T-helper 17 cell (primary cell): ENCODE data around the gene SANBR. TPM values are rescaled to one million over a fixed set of nuclear protein-coding genes. Genes with fewer than 3 reads are reported as not detected.
"Not testable (repeated sequence)": the region's sequence is repeated elsewhere in the genome, so short reads cannot be mapped to it uniquely, and the experiment has no call there.

Experiments
- ATAC-seq: fragments of 150-1000 bp; cut with Tn5 transposase; 2 replicates; pipeline ENCODE4 v1.10.0; 2021; ENCODE audit warnings: mild to moderate bottlenecking, moderate library complexity
- DNase-seq, 3 donors: peaks; one replicate each; pipeline versions ENCODE4 v3.0.0 to v3.0.0-alpha.2; 2020 to 2021
- H3K9me3 ChIP-seq: one replicate; pipeline ENCODE4 v1.7.0; 2013; ENCODE audit warnings: low read length, mild to moderate bottlenecking; ENCODE audit not compliant: control insufficient read depth, poor library complexity, severe bottlenecking
- H3K27ac Mint-ChIP-seq: one replicate; pipeline ENCODE4 v1.8.0; 2022; ENCODE audit warnings: mild to moderate bottlenecking, moderate library complexity, mixed read lengths
- H3K27me3 Mint-ChIP-seq: one replicate; pipeline ENCODE4 v1.8.0; 2022; ENCODE audit warnings: mixed read lengths
- H3K36me3 Mint-ChIP-seq: one replicate; pipeline ENCODE4 v1.8.0; 2022; ENCODE audit warnings: low read depth, mixed read lengths
- H3K4me1 Mint-ChIP-seq: one replicate; pipeline ENCODE4 v1.8.0; 2022; ENCODE audit warnings: mild to moderate bottlenecking, mixed read lengths
- H3K4me3 Mint-ChIP-seq: one replicate; pipeline ENCODE4 v1.8.0; 2022; ENCODE audit warnings: mild to moderate bottlenecking, moderate library complexity, mixed read lengths
- total RNA-seq, 4 donors: library from RNA in 2 of 4; stranded (reverse) in 2 of 4; gene quantifications; one replicate each; pipeline ENCODE4 v1.2.3 and lab custom pipeline; 2022 to 2026

The SANBR gene
- total RNA-seq (1 to 10 TPM; 3.4 to 4.3 TPM), total RNA-seq (lab: John Stamatoyannopoulos, UW) (7.6 to 10.0 reads per million in 2 donors)

- Mint-ChIP-seq H3K36me3 (no peaks in the 10 kb centered on the region), H3K4me3 (peak within 1 kb of the TSS; percentile 92), H3K4me1 (peaks cover 9% of the 10 kb centered on the region), H3K27me3 (no peaks in the 10 kb centered on the region), H3K27ac (peak within 1 kb of the TSS; percentile 89)
- no peaks in the 10 kb centered on the region for H3K9me3 ChIP-seq
- ATAC-seq (peak; percentile 99), DNase-seq (peak; percentile 79 to 89 (median 86))
Observed at GRCh38 chr2:61065714-61066709, at the start of gene SANBR. Gene SANBR, plus strand, starts transcription at chr2:61065871. Its CDS starts 4,480 bp downstream, at chr2:61070351.

- DNase-seq (no peak), ATAC-seq (no peak)
- Mint-ChIP-seq H3K4me3 (peak overlapping the region; percentile 99), H3K4me1 (peaks cover 14% of the 10 kb centered on the region), H3K36me3 (no peaks in the 10 kb centered on the region), H3K27me3 (no peaks in the 10 kb centered on the region), H3K27ac (peak overlapping the region; percentile 93)
- H3K9me3 ChIP-seq, result no peaks in the 10 kb centered on the region
Observed at GRCh38 chr2:61015976-61016375, 49.7 kb upstream of the SANBR start.

- H3K27me3 Mint-ChIP-seq, result no peaks in the 10 kb centered on the region
- no peaks in the 10 kb centered on the region for H3K36me3 Mint-ChIP-seq
- peak overlapping the region; percentile 93 for H3K27ac Mint-ChIP-seq
- no peaks in the 10 kb centered on the region for H3K9me3 ChIP-seq
- H3K4me1 Mint-ChIP-seq, result peaks cover 14% of the 10 kb centered on the region
- H3K4me3 Mint-ChIP-seq, result peak overlapping the region; percentile 99
- ATAC-seq (no peak), DNase-seq (no peak)
Observed at GRCh38 chr2:61016392-61017002, 49.2 kb upstream of the SANBR start.

GRCh38 chr2:61017003-61017555 lies 48.6 kb upstream of the SANBR start:
- peak overlapping the region; percentile 93 for H3K27ac Mint-ChIP-seq
- no peaks in the 10 kb centered on the region for H3K27me3 Mint-ChIP-seq
- H3K9me3 ChIP-seq, result no peaks in the 10 kb centered on the region
- H3K36me3 Mint-ChIP-seq, result peaks cover 3% of the 10 kb centered on the region
- ATAC-seq (peak; percentile 76), DNase-seq (peak; percentile 35 to 53 (median 47))
- peaks cover 17% of the 10 kb centered on the region for H3K4me1 Mint-ChIP-seq
- peak overlapping the region; percentile 99 for H3K4me3 Mint-ChIP-seq

GRCh38 chr2:61017556-61018317 lies 47.9 kb upstream of the SANBR start, which contains the start of the genes PEX13 and PUS10:
Gene PEX13, plus strand, starts transcription at chr2:61017720. Its CDS starts 40 bp downstream, at chr2:61017760.
Gene PUS10, minus strand, starts transcription at chr2:61018255. Its CDS starts 6,365 bp downstream, at chr2:61011890.
- no peaks in the 10 kb centered on the region for H3K27me3 Mint-ChIP-seq
- peak; percentile 87 for ATAC-seq
- H3K27ac Mint-ChIP-seq, result peak within 1 kb of the TSS; percentile 93
- DNase-seq, result peak; percentile 32 to 48 (median 38)
- no peaks in the 10 kb centered on the region for H3K9me3 ChIP-seq
- peak within 1 kb of the TSS; percentile 99 for H3K4me3 Mint-ChIP-seq
- peaks cover 17% of the 10 kb centered on the region for H3K4me1 Mint-ChIP-seq
- H3K36me3 Mint-ChIP-seq, result peaks cover 3% of the 10 kb centered on the region

- no peak for ATAC-seq
- no peak for DNase-seq
- no peaks in the 10 kb centered on the region for H3K9me3 ChIP-seq
- peak overlapping the region; percentile 99 for H3K4me3 Mint-ChIP-seq
- H3K27me3 Mint-ChIP-seq, result no peaks in the 10 kb centered on the region
- peaks cover 3% of the 10 kb centered on the region for H3K36me3 Mint-ChIP-seq
- peak overlapping the region; percentile 93 for H3K27ac Mint-ChIP-seq
- peaks cover 17% of the 10 kb centered on the region for H3K4me1 Mint-ChIP-seq
Observed at GRCh38 chr2:61018318-61018755, 47.3 kb upstream of the SANBR start.

GRCh38 chr2:61018798-61019197 lies 46.9 kb upstream of the SANBR start:
- Mint-ChIP-seq H3K4me1 (peaks cover 17% of the 10 kb centered on the region), H3K36me3 (peaks cover 3% of the 10 kb centered on the region), H3K27me3 (no peaks in the 10 kb centered on the region), H3K4me3 (peak overlapping the region; percentile 99), H3K27ac (peak overlapping the region; percentile 93)
- H3K9me3 ChIP-seq, result no peaks in the 10 kb centered on the region
- DNase-seq (no peak), ATAC-seq (no peak)

- H3K27ac Mint-ChIP-seq, result no peak overlapping the region
- H3K4me1 Mint-ChIP-seq, result peaks cover 24% of the 10 kb centered on the region
- DNase-seq, result no peak
- no peak overlapping the region for H3K4me3 Mint-ChIP-seq
- no peaks in the 10 kb centered on the region for H3K27me3 Mint-ChIP-seq
- no peaks in the 10 kb centered on the region for H3K9me3 ChIP-seq
- peaks cover 8% of the 10 kb centered on the region for H3K36me3 Mint-ChIP-seq
- no peak for ATAC-seq
Observed at GRCh38 chr2:61021228-61021660, 44.4 kb upstream of the SANBR start.

- H3K27me3 Mint-ChIP-seq, result no peaks in the 10 kb centered on the region
- H3K27ac Mint-ChIP-seq, result peak overlapping the region; percentile 57
- no peak overlapping the region for H3K4me3 Mint-ChIP-seq
- H3K36me3 Mint-ChIP-seq, result peaks cover 12% of the 10 kb centered on the region
- ATAC-seq, result no peak
- no peak for DNase-seq
- no peaks in the 10 kb centered on the region for H3K9me3 ChIP-seq
- H3K4me1 Mint-ChIP-seq, result peaks cover 20% of the 10 kb centered on the region
Observed at GRCh38 chr2:61023670-61024069, 42.0 kb upstream of the SANBR start.

GRCh38 chr2:61029533-61029932 lies 36.1 kb upstream of the SANBR start:
- no peaks in the 10 kb centered on the region for H3K9me3 ChIP-seq
- Mint-ChIP-seq H3K27me3 (no peaks in the 10 kb centered on the region), H3K4me3 (no peak overlapping the region), H3K4me1 (peaks cover 10% of the 10 kb centered on the region), H3K27ac (no peak overlapping the region), H3K36me3 (peaks cover 13% of the 10 kb centered on the region)
- ATAC-seq, result no peak
- no peak for DNase-seq

- not testable (repeated sequence) for ATAC-seq, DNase-seq, H3K27me3 Mint-ChIP-seq, H3K36me3 Mint-ChIP-seq, H3K4me3 Mint-ChIP-seq, H3K27ac Mint-ChIP-seq, H3K9me3 ChIP-seq, H3K4me1 Mint-ChIP-seq
Observed at GRCh38 chr2:61034592-61034991, 31.1 kb upstream of the SANBR start.

- H3K27me3 Mint-ChIP-seq, H3K4me3 Mint-ChIP-seq, H3K36me3 Mint-ChIP-seq, H3K9me3 ChIP-seq, H3K27ac Mint-ChIP-seq, DNase-seq, ATAC-seq: not testable (repeated sequence)
- peaks cover 14% of the 10 kb centered on the region for H3K4me1 Mint-ChIP-seq
Observed at GRCh38 chr2:61036643-61037042, 29.0 kb upstream of the SANBR start.
